OCI-LY3 (cell line): ENCODE data around the gene ENOX2.

Experiments used
- CTCF ChIP-seq: fragments of 200-600, 300-600 bp; sonication (generic); IDR thresholded peaks from 2 replicates; pipeline ENCODE4 v1.5.1; 2014; ENCODE audit warnings: antibody characterized with exemption, low read length, low read depth
- EZH2phosphoT487 ChIP-seq: fragments of 200-600 bp; shearing (Covaris generic); IDR thresholded peaks from 2 replicates; pipeline ENCODE4 v1.6.1; 2018; ENCODE audit warnings: antibody characterized with exemption, mixed run types, low read depth

- TF ChIP-seq CTCF (no peak), EZH2phosphoT487 (no peak)
Measured at GRCh38 chrX:130884627-130885026, 18.4 kb downstream of the ENOX2 start.
